ENCODE data around the gene MNAT1.

DNA sequence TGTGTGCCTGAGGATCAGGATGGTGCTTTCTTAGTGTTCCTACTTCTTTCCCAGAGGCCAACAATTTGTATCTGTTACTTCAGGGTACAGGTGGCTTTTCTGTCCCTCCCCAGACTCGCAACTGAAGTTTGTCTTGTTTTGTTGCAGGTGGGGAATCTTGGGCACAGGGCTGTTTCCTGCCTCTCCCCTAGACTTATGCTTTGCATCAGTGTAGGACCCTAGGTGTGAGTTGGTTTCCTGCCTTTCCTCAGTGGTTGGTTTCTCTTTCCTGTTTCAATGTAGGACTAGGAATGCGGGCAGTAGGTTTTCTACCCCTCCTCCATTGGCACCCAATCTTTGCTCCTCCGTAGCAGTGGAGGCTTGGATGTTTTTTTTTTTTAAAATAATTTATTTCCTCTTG lies 159.3 kb downstream of the MNAT1 start:
- TF ChIP-seq, protein P1, sequence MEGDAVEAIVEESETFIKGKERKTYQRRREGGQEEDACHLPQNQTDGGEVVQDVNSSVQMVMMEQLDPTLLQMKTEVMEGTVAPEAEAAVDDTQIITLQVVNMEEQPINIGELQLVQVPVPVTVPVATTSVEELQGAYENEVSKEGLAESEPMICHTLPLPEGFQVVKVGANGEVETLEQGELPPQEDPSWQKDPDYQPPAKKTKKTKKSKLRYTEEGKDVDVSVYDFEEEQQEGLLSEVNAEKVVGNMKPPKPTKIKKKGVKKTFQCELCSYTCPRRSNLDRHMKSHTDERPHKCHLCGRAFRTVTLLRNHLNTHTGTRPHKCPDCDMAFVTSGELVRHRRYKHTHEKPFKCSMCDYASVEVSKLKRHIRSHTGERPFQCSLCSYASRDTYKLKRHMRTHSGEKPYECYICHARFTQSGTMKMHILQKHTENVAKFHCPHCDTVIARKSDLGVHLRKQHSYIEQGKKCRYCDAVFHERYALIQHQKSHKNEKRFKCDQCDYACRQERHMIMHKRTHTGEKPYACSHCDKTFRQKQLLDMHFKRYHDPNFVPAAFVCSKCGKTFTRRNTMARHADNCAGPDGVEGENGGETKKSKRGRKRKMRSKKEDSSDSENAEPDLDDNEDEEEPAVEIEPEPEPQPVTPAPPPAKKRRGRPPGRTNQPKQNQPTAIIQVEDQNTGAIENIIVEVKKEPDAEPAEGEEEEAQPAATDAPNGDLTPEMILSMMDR (conservative IDR thresholded peaks at IDR 0.05 in 1 of 2, IDR thresholded peaks at IDR 0.05 in 1 of 2; ENCODE audit: extremely low read depth in 1 of 2, insufficient read depth in 1 of 2, low read depth in 1 of 2, low read length in 2 of 2), result no peak
- TF ChIP-seq EZH2 (IDR thresholded peaks at IDR 0.05; ENCODE audit: borderline replicate concordance, low read length), result no peak

All from mammary epithelial cell (primary cell).